ENCODE data around the gene IL4R. TPM values are rescaled to one million over a fixed set of nuclear protein-coding genes. Genes with fewer than 3 reads are reported as not detected.

The IL4R gene
- total and polyA plus RNA-seq, 2 of the 8 experiments (the other 6 are each of a cell fraction or from before 2014, with no cell fraction given) = 29.1 to 29.4 TPM

- H3K4me2 ChIP-seq (ENCODE audit: insufficient read depth in 1 of 2, low read depth in 2 of 2, low read length in 2 of 2) = no peak overlapping the region
- H2BK15ac ChIP-seq (ENCODE audit: low read length) = 0 out of 2 replicates have a peak overlapping the region, but pooled peaks have one; percentile 40
- no peaks in the 10 kb centered on the region for H3K36me3 ChIP-seq (ENCODE audit: control insufficient read depth in 2 of 4, insufficient read depth in 4 of 4, low read length in 3 of 4)
- H4K5ac ChIP-seq (ENCODE audit: insufficient read length, low read depth, low read length) = no peak overlapping the region
- no peaks in the 10 kb centered on the region for H3K9me3 ChIP-seq (ENCODE audit: insufficient read depth in 2 of 2, low read depth in 1 of 2, low read length in 1 of 2)
- DNase-seq (ENCODE audit: low read depth in 1 of 2, low spot score in 2 of 2) (no peak), FAIRE-seq (no peak)
- peaks cover 0 to 2% (median 0%) of the 10 kb centered on the region in 4 experiments; a peak in 3 of 7 replicates for H3K4me1 ChIP-seq (replicated peaks in 1 of 4; ENCODE audit: control insufficient read depth in 3 of 4, insufficient read depth in 4 of 4, low read length in 3 of 4)
- H3K4ac ChIP-seq (replicated peaks; ENCODE audit: insufficient read length, low read depth, low read length) = no peak overlapping the region
- ChIA-PET CTCF (ENCODE audit: partially characterized antibody) (interaction anchor here (1.3 to 8.6 kb wide), 6 partner anchors 14 to 190 kb away, joined by 3 to 241 read pairs (median 32); no protein-coding TSS in a partner anchor), POLR2A (ENCODE audit: partially characterized antibody) (no interaction called here)
- H3K23me2 ChIP-seq (ENCODE audit: low read depth, low read length) = no peaks in the 10 kb centered on the region
- H2BK5ac ChIP-seq (ENCODE audit: low read depth, low read length) = no peak overlapping the region
- no peak overlapping the region for H2AK5ac ChIP-seq (ENCODE audit: low read depth, low read length)
- no peak overlapping the region for H3K56ac ChIP-seq (replicated peaks; ENCODE audit: insufficient read length, low read depth, low read length)
- H2AFZ ChIP-seq (ENCODE audit: low read length) = no peak overlapping the region
- no peak overlapping the region for H3K18ac ChIP-seq (ENCODE audit: extremely low read depth, low read length)
- H4K8ac ChIP-seq (ENCODE audit: extremely low read depth, insufficient read depth, low read length) = no peak overlapping the region
- H2BK120ac ChIP-seq (replicated peaks; ENCODE audit: low read depth, low read length) = no peak overlapping the region
- H3K23ac ChIP-seq (ENCODE audit: insufficient read length) = no peak overlapping the region
- H4K20me1 ChIP-seq (replicated peaks in 1 of 2; ENCODE audit: control insufficient read depth in 1 of 2, insufficient read depth in 2 of 2, low read length in 2 of 2) = no peaks in the 10 kb centered on the region
- WGBS, 2 experiments (ENCODE audit: extremely low coverage in 1 of 2, insufficient coverage in 1 of 2, insufficient read length in 1 of 2, insufficient replicate concordance in 2 of 2, low coverage in 1 of 2, low lambda C conversion rate in 2 of 2, missing lambda C conversion rate in 1 of 2) = 94% methylated on average over 3 of the region's 3 CpGs; no CpG with 5 or more reads in 1 of the 2 experiments
- no peak overlapping the region for H4K91ac ChIP-seq (replicated peaks; ENCODE audit: insufficient read length, low read length)
- H2BK12ac ChIP-seq (ENCODE audit: low read depth, low read length) = no peak overlapping the region
- no peaks in the 10 kb centered on the region for H3K79me2 ChIP-seq (ENCODE audit: control insufficient read depth in 1 of 2, insufficient read depth in 2 of 2, low read length in 2 of 2)
- H3K14ac ChIP-seq (ENCODE audit: insufficient read length) = no peak overlapping the region
- no peaks in the 10 kb centered on the region for H3K79me1 ChIP-seq (ENCODE audit: low read depth, low read length)
- no peak overlapping the region for H3K27ac ChIP-seq (ENCODE audit: low read depth, low read length)
- H3K4me3 ChIP-seq (ENCODE audit: extremely low read depth in 1 of 4, insufficient read depth in 2 of 4, low read depth in 3 of 4, low read length in 4 of 4) = no peak overlapping the region
- H3K27me3 ChIP-seq (replicated peaks in 1 of 4; ENCODE audit: control insufficient read depth in 3 of 4, extremely low read depth in 1 of 4, insufficient read depth in 3 of 4, low read length in 3 of 4) = no peaks in the 10 kb centered on the region
- H2BK20ac ChIP-seq (ENCODE audit: low read length) = no peak overlapping the region
- no peak overlapping the region for H3K9ac ChIP-seq (replicated peaks in 1 of 4; ENCODE audit: extremely low read depth in 1 of 4, low read depth in 3 of 4, low read length in 3 of 4)
These were observed 56.0 kb downstream of the IL4R start for GRCh38 chr16:27369806-27370205.

Measured in H1 (cell line).